Stomach (tissue), 4 donors: ENCODE data around the gene CD300LD.

Experiments
- EP300 ChIP-seq: sonication (generic); formaldehyde crosslinking; IDR thresholded peaks from one replicate; pipeline ENCODE4 v1.6.1; 2017; ENCODE audit warnings: antibody characterized with exemption
- POLR2A ChIP-seq, 4 donors: fragments of 450-650 bp; IDR thresholded peaks; one replicate each; pipeline ENCODE4 v1.6.1; 2016; ENCODE audit warnings: antibody characterized with exemption in 4 of 4, control low read depth in 2 of 4, mild to moderate bottlenecking in 1 of 4, moderate library complexity in 1 of 4
- TF ChIP-seq, protein P1 (sequence below), 7 experiments: fragments of 450-650 bp in 4 of 7; fragments of 200-600 bp in 3 of 7; sonication (generic) in 3 of 7; IDR thresholded peaks; one replicate each; pipeline ENCODE4 v1.5.1; 2016 to 2019; ENCODE audit warnings: antibody characterized with exemption in 7 of 7, control low read depth in 2 of 7, mild to moderate bottlenecking in 1 of 7

DNA sequence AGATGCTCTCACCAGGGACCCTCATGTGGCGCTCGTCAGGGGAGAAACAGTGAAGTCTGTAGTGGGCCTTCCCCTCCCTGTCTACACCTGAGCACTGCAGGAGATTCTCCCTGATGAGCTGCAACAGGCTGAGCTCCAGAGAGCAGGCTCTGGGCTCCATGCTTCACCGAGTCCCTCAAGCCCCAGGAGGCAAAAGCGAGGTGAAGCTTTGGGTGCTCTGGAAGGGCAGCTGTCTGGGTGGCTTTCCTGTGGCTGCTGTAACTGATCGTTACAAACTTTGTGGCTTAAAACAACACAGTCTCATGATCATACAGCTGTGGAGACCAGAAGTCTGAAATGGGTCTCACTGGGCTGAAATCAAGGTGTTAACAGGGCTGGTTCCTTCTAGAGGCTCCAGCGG is 12.1 kb upstream of the CD300LD start:
- TF ChIP-seq POLR2A (IDR thresholded peaks at IDR 0.05) (no peak), EP300 (no peak)
- TF ChIP-seq, protein P1, sequence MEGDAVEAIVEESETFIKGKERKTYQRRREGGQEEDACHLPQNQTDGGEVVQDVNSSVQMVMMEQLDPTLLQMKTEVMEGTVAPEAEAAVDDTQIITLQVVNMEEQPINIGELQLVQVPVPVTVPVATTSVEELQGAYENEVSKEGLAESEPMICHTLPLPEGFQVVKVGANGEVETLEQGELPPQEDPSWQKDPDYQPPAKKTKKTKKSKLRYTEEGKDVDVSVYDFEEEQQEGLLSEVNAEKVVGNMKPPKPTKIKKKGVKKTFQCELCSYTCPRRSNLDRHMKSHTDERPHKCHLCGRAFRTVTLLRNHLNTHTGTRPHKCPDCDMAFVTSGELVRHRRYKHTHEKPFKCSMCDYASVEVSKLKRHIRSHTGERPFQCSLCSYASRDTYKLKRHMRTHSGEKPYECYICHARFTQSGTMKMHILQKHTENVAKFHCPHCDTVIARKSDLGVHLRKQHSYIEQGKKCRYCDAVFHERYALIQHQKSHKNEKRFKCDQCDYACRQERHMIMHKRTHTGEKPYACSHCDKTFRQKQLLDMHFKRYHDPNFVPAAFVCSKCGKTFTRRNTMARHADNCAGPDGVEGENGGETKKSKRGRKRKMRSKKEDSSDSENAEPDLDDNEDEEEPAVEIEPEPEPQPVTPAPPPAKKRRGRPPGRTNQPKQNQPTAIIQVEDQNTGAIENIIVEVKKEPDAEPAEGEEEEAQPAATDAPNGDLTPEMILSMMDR (IDR thresholded peaks at IDR 0.05): no peak
